GM23248 (cell line): Measurements from ENCODE around the gene OR2F1.

Experiments used
- EZH2 ChIP-seq: fragments of 200-600 bp; sonication (generic); IDR thresholded peaks from 2 replicates; pipeline ENCODE4 v1.6.1; 2018; ENCODE audit warnings: antibody characterized with exemption, mild to moderate bottlenecking; ENCODE audit not compliant: insufficient read depth, poor library complexity, severe bottlenecking
- EZH2phosphoT487 ChIP-seq: fragments of 200-600 bp; sonication (generic); IDR thresholded peaks from 2 replicates; pipeline ENCODE4 v1.6.1; 2018; ENCODE audit warnings: antibody characterized with exemption, moderate library complexity, mild to moderate bottlenecking, low read depth; ENCODE audit not compliant: insufficient read depth

DNA sequence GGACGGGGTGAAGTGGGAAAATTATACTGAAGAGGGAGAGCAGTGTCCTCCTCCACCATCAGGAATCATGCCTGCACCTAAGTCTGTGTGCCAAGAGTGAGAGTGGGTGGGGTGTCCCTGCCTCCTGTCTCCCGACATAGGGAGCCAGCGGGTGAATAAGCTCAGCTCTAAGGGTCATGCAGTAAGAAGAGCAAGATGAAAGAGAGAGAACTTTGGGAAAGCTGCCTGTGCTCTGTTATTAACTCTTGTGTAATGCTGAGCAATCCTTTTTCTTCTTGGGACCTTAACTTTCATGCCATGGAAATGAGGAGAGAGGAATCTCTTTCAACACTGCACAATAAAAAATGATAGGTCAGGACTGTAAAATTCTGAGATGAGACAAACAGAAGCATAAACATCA is 44.8 kb upstream of the OR2F1 start:
- TF ChIP-seq EZH2phosphoT487 (no peak), EZH2 (no peak)
